CD4-positive, alpha-beta T cell treated with Interleukin-17A for 1 hour (primary cell): ENCODE results near the gene PCDHB16.

Source experiments
- DNase-seq: peaks from one replicate; pipeline ENCODE4 v3.0.0-alpha.2; 2020

The PCDHB16 gene

GRCh38 chr5:141234109-141234667 is 52.0 kb downstream of the PCDHB16 start:
- DNase-seq: no peak
